ENCODE measurements around the gene SEC24C. TPM values are rescaled to one million over a fixed set of nuclear protein-coding genes. Genes with fewer than 3 reads are reported as not detected.

Gene SEC24C
- 52.0 TPM for total RNA-seq

GRCh38 chr10:73743905-73744663 lies at the start of gene SEC24C:
SEC24C (plus strand) TSS chr10:73744372; CDS start chr10:73746833, 2,461 bp downstream.

GRCh38 chr10:73697675-73698159 lies 46.5 kb upstream of the SEC24C start, which contains the start of gene AGAP5:
AGAP5 (minus strand) TSS chr10:73698109; CDS start chr10:73697755, 354 bp downstream.

GRCh38 chr10:73781879-73782748 lies 37.9 kb downstream of the SEC24C start, which contains the start of gene CHCHD1:
CHCHD1 (plus strand) TSS chr10:73782048; CDS start chr10:73782076, 28 bp downstream.

GRCh38 chr10:73785211-73785720 lies 41.1 kb downstream of the SEC24C start, which contains the start of gene ZSWIM8:
ZSWIM8 (plus strand) TSS chr10:73785606; CDS start chr10:73785879, 273 bp downstream.

Small RNA genes within 50 kb of the gene (small RNA-seq; reads per million reads assigned to genes)
- gene AC022400.4 (ENCODE audit: low replicate concordance) (not detected), gene AC022400.9 (ENCODE audit: low replicate concordance) (not detected), gene RNA5SP320 (ENCODE audit: low replicate concordance) (not detected), gene ZSWIM8-AS1 (ENCODE audit: low replicate concordance) (not detected)

Other genes with a start within 250 kb of the SEC24C start
- 57.5 TPM for gene PPP3CB, start 248.3 kb upstream of the SEC24C start, total RNA-seq
- gene USP54, start 153.0 kb upstream of the SEC24C start, total RNA-seq: 23.5 TPM
- gene MYOZ1, start 102.9 kb upstream of the SEC24C start, total RNA-seq: 196 TPM
- gene SYNPO2L, start 88.3 kb upstream of the SEC24C start, total RNA-seq: 5.0 TPM
- 9.9 TPM for gene AGAP5, start 46.3 kb upstream of the SEC24C start, total RNA-seq
- gene CHCHD1, start 37.7 kb downstream of the SEC24C start, total RNA-seq: 28.3 TPM
- gene ZSWIM8, start 41.2 kb downstream of the SEC24C start, total RNA-seq: 116 TPM
- gene NDST2, start 67.2 kb downstream of the SEC24C start, total RNA-seq: 36.8 TPM
- gene CAMK2G, start 130.2 kb downstream of the SEC24C start, total RNA-seq: 25.4 TPM
- 34.2 TPM for gene PLAU, start 166.8 kb downstream of the SEC24C start, total RNA-seq